GM23338 (cell line): ENCODE results near the gene CEACAM8. TPM values are rescaled to one million over a fixed set of nuclear protein-coding genes. Genes with fewer than 3 reads are reported as not detected.

Source experiments
- ATAC-seq: fragments of 200-7000 bp; cut with Tn5 transposase; 3 replicates; pipeline ENCODE4 v1.9.1; 2020
- DNase-seq: peaks from one replicate; pipeline ENCODE4 v3.0.0-alpha.2; 2015; ENCODE audit warnings: low spot score
- H2AFZ ChIP-seq: fragments of 200-600 bp; sonication (generic); 2 replicates; pipeline ENCODE4 v1.8.0; 2016; ENCODE audit warnings: antibody characterized with exemption, mild to moderate bottlenecking, moderate library complexity
- H3F3A ChIP-seq: fragments of 200-600 bp; sonication (generic); replicated peaks from 2 replicates; pipeline ENCODE4 v1.8.0; 2017; ENCODE audit warnings: antibody characterized with exemption, mixed run types, low read depth
- H3K27ac ChIP-seq: fragments of 200-600 bp; sonication (generic); 2 replicates; pipeline ENCODE4 v1.6.1; 2016; ENCODE audit warnings: low read depth
- H3K27me3 ChIP-seq: fragments of 200-600 bp; sonication (generic); 2 replicates; pipeline ENCODE4 v1.8.0; 2016; ENCODE audit warnings: mild to moderate bottlenecking, mixed run types, moderate library complexity; ENCODE audit not compliant: insufficient read depth
- H3K36me3 ChIP-seq: fragments of 200-600 bp; sonication (generic); 2 replicates; pipeline ENCODE4 v1.8.0; 2016; ENCODE audit warnings: mild to moderate bottlenecking; ENCODE audit not compliant: insufficient read depth
- H3K4me1 ChIP-seq: fragments of 200-600 bp; sonication (generic); 2 replicates; pipeline ENCODE4 v1.8.0; 2016; ENCODE audit warnings: mild to moderate bottlenecking, moderate library complexity; ENCODE audit not compliant: insufficient read depth
- H3K4me2 ChIP-seq: fragments of 200-600 bp; sonication (generic); 2 replicates; pipeline ENCODE4 v1.7.1; 2017; ENCODE audit warnings: mixed run types
- H3K4me3 ChIP-seq: fragments of 200-600 bp; sonication (generic); 2 replicates; pipeline ENCODE4 v1.6.1; 2016; ENCODE audit warnings: mixed run types
- H3K79me2 ChIP-seq: fragments of 200-600 bp; sonication (generic); replicated peaks from 2 replicates; pipeline ENCODE4 v1.8.0; 2017; ENCODE audit warnings: mild to moderate bottlenecking; ENCODE audit not compliant: insufficient read depth
- H3K9me2 ChIP-seq: fragments of 200-600 bp; sonication (generic); 2 replicates; pipeline ENCODE4 v1.8.0; 2017; ENCODE audit not compliant: insufficient read depth
- H4K20me1 ChIP-seq: fragments of 200-600 bp; sonication (generic); replicated peaks from 2 replicates; pipeline ENCODE4 v1.8.0; 2017; ENCODE audit warnings: mild to moderate bottlenecking; ENCODE audit not compliant: insufficient read depth
- H3K27ac Mint-ChIP-seq: 2 replicates; pipeline ENCODE4 v1.8.0; 2020; ENCODE audit warnings: inconsistent platforms, mild to moderate bottlenecking, moderate library complexity, mixed read lengths
- H3K27me3 Mint-ChIP-seq: 3 replicates; pipeline ENCODE4 v1.8.0; 2022; ENCODE audit warnings: low read depth, mild to moderate bottlenecking, moderate library complexity, mixed read lengths, inconsistent platforms; ENCODE audit not compliant: insufficient read depth, poor library complexity
- H3K36me3 Mint-ChIP-seq: 3 replicates; pipeline ENCODE4 v1.8.0; 2021; ENCODE audit warnings: low read depth, mild to moderate bottlenecking, inconsistent platforms, moderate library complexity, mixed read lengths
- H3K4me1 Mint-ChIP-seq: 3 replicates; pipeline ENCODE4 v1.8.0; 2020; ENCODE audit warnings: mild to moderate bottlenecking, inconsistent platforms, mixed read lengths
- H3K4me3 Mint-ChIP-seq: 3 replicates; pipeline ENCODE4 v1.8.0; 2021; ENCODE audit warnings: moderate library complexity, mild to moderate bottlenecking, inconsistent platforms, mixed read lengths
- H3K9me3 Mint-ChIP-seq: 3 replicates; pipeline ENCODE4 v1.8.0; 2020; ENCODE audit warnings: moderate library complexity, mild to moderate bottlenecking, inconsistent platforms, mixed read lengths
- CREB1 ChIP-seq: fragments of 250-450 bp; sonication (Bioruptor Pico); IDR thresholded peaks from 2 replicates; pipeline ENCODE4 v1.5.0; 2020; ENCODE audit warnings: low read depth, mild to moderate bottlenecking, moderate library complexity
- CTCF ChIP-seq, 2 experiments: fragments of 200-600 bp in 1 of 2; sonication (generic) in 1 of 2; conservative IDR thresholded peaks; 2 replicates each; pipeline versions ENCODE4 v1.5.1 to v1.6.1; 2016 to 2017; ENCODE audit warnings: antibody characterized with exemption in 2 of 2, low read depth in 2 of 2, mild to moderate bottlenecking in 2 of 2, moderate library complexity in 1 of 2
- EZH2 ChIP-seq: fragments of 200-600 bp; sonication (generic); IDR thresholded peaks from one replicate; pipeline ENCODE4 v1.8.0; 2017; ENCODE audit warnings: antibody characterized with exemption, mild to moderate bottlenecking, low read depth; ENCODE audit not compliant: unreplicated experiment
- EZH2phosphoT487 ChIP-seq: fragments of 200-600 bp; sonication (generic); IDR thresholded peaks from one replicate; pipeline ENCODE4 v1.8.1; 2018; ENCODE audit warnings: antibody characterized with exemption; ENCODE audit not compliant: unreplicated experiment
- NANOG ChIP-seq: IDR thresholded peaks from 2 replicates; pipeline ENCODE4 v1.6.1; 2016; ENCODE audit warnings: antibody characterized with exemption, borderline replicate concordance
- POLR2AphosphoS5 ChIP-seq: IDR thresholded peaks from 2 replicates; pipeline ENCODE4 v1.6.1; 2016; ENCODE audit warnings: antibody characterized with exemption, low read depth
- REST ChIP-seq: IDR thresholded peaks from one replicate; pipeline ENCODE4 v1.6.1; 2018; ENCODE audit warnings: antibody characterized with exemption; ENCODE audit not compliant: unreplicated experiment
- STAT1 ChIP-seq: IDR thresholded peaks from one replicate; pipeline ENCODE4 v1.6.1; 2016; ENCODE audit warnings: antibody characterized with exemption; ENCODE audit not compliant: unreplicated experiment
- ZNF114 ChIP-seq: fragments of 250-450 bp; sonication (Bioruptor Pico); IDR thresholded peaks from 2 replicates; pipeline ENCODE4 v1.5.0; 2020; ENCODE audit warnings: mild to moderate bottlenecking, moderate library complexity
- ZNF331 ChIP-seq: fragments of 250-450 bp; sonication (Bioruptor Pico); IDR thresholded peaks from 2 replicates; pipeline ENCODE4 v1.5.0; 2020; ENCODE audit warnings: low read depth, mild to moderate bottlenecking, moderate library complexity
- ZNF462 ChIP-seq: fragments of 250-450 bp; sonication (Bioruptor Pico); IDR thresholded peaks from 2 replicates; pipeline ENCODE4 v1.5.0; 2020; ENCODE audit warnings: mild to moderate bottlenecking, moderate library complexity
- polyA plus RNA-seq: library from polyadenylated mRNA; unstranded; fragments of >200 nt; fragmentation: Nextera tagmentation; extraction: Ambion mirVana; gene quantifications from 2 replicates; pipeline ENCODE4 v1.2.1, GENCODE V29; 2016
- total RNA-seq: library from RNA; depleted of rRNA; stranded (reverse); fragments of >200 nt; shearing (Covaris generic); gene quantifications from 2 replicates; pipeline ENCODE4 v1.2.3, GENCODE V29; 2014
- TF ChIP-seq, protein P1 (sequence below): IDR thresholded peaks from 2 replicates; pipeline ENCODE4 v1.6.1; 2016; ENCODE audit warnings: antibody characterized with exemption

CEACAM8 gene
- total and polyA plus RNA-seq, 2 experiments from 2014 or later: not detected

DNA sequence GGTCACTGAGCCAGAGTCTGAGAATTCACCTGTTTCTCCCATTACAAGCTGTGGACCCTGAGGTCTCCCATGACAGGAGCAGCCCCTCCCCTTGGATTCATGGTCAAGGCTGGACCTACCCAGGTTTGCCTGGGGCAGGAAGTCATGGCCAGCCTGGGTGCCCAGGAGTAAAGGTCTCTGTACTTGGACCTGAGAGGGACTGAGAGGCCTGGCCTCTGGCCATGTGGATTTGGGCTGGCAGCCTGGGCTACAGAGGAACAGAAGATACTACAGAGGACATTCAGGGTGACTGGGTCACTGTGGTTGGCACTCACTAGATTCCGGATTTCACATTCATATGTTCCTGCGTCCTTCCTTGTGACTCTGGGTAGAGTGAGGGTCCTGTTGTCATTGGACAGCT, 31.5 kb upstream of the CEACAM8 start (continued):
- TF ChIP-seq CREB1 (no peak), ZNF331 (CRISPR knock-in tag) (no peak)
- TF ChIP-seq, protein P1, sequence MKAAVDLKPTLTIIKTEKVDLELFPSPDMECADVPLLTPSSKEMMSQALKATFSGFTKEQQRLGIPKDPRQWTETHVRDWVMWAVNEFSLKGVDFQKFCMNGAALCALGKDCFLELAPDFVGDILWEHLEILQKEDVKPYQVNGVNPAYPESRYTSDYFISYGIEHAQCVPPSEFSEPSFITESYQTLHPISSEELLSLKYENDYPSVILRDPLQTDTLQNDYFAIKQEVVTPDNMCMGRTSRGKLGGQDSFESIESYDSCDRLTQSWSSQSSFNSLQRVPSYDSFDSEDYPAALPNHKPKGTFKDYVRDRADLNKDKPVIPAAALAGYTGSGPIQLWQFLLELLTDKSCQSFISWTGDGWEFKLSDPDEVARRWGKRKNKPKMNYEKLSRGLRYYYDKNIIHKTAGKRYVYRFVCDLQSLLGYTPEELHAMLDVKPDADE: no peak

- Mint-ChIP-seq H3K9me3 (peaks cover 43% of the 10 kb centered on the region), H3K27me3 (no peaks in the 10 kb centered on the region), H3K4me1 (no peaks in the 10 kb centered on the region)
- TF ChIP-seq ZNF462 (CRISPR knock-in tag): no peak
- no peak for TF ChIP-seq EZH2phosphoT487
- TF ChIP-seq NANOG: no peak
- TF ChIP-seq REST: no peak
- TF ChIP-seq CREB1: no peak
- no peak for TF ChIP-seq CTCF (conservative IDR thresholded peaks at IDR 0.05; ENCODE audit: low read depth in 2 of 2)
- TF ChIP-seq ZNF114 (CRISPR knock-in tag): no peak
- TF ChIP-seq, protein P1: no peak
- TF ChIP-seq STAT1: no peak
- no peak for TF ChIP-seq EZH2
- TF ChIP-seq POLR2AphosphoS5: no peak
Observed at GRCh38 chr19:42619271-42619670, 24.5 kb upstream of the CEACAM8 start.

More at GRCh38 chr19:42619271-42619670, 24.5 kb upstream of the CEACAM8 start:
- no peaks in the 10 kb centered on the region for H3K9me2 ChIP-seq
- no peak overlapping the region for H3K4me3 ChIP-seq
- H4K20me1 ChIP-seq: no peaks in the 10 kb centered on the region
- H3K27ac Mint-ChIP-seq: no peak overlapping the region
- no peaks in the 10 kb centered on the region for H3K27me3 ChIP-seq
- H3K4me3 Mint-ChIP-seq: no peak overlapping the region
- no peaks in the 10 kb centered on the region for H3F3A ChIP-seq
- no peak overlapping the region for H3K27ac ChIP-seq
- no peaks in the 10 kb centered on the region for H3K36me3 ChIP-seq
- H3K36me3 Mint-ChIP-seq: no peaks in the 10 kb centered on the region
- H3K4me2 ChIP-seq: no peak overlapping the region
- H3K4me1 ChIP-seq: no peaks in the 10 kb centered on the region
- ATAC-seq (no peak), DNase-seq (no peak)
- no peaks in the 10 kb centered on the region for H3K79me2 ChIP-seq
- no peak overlapping the region for H2AFZ ChIP-seq
